K562 (cell line): ENCODE measurements around the gene STK25. TPM values are rescaled to one million over a fixed set of nuclear protein-coding genes. Genes with fewer than 3 reads are reported as not detected.
A peak's percentile ranks its signal among the peaks of the same experiment; 100 is the strongest.

ENCODE experiments used
- ARID2 ChIP-seq: fragments of 450-650 bp; IDR thresholded peaks from 2 replicates; pipeline ENCODE4 v1.6.1; 2017; ENCODE audit warnings: antibody characterized with exemption, mild to moderate bottlenecking
- CBX5 ChIP-seq: IDR thresholded peaks from 2 replicates; pipeline ENCODE4 v1.6.1; 2014; ENCODE audit warnings: low read depth, borderline replicate concordance
- FOXM1 ChIP-seq, 2 experiments: fragments of 450-650 bp in 1 of 2; sonication (generic) in 1 of 2; formaldehyde crosslinking in 1 of 2; IDR thresholded peaks; 2 replicates each; pipeline versions ENCODE4 v1.6.1 to v1.9.0; 2017 to 2022; ENCODE audit warnings: low read depth in 2 of 2, mild to moderate bottlenecking in 2 of 2, missing genetic modification reagents in 1 of 2, moderate library complexity in 1 of 2
- IRF2 ChIP-seq: sonication (generic); formaldehyde crosslinking; IDR thresholded peaks from 2 replicates; pipeline ENCODE4 v1.8.1; 2022; ENCODE audit warnings: mild to moderate bottlenecking, missing genetic modification reagents
- MAX ChIP-seq: sonication (generic); formaldehyde crosslinking; IDR thresholded peaks from 2 replicates; pipeline ENCODE4 v1.9.0; 2022; ENCODE audit warnings: mild to moderate bottlenecking, missing genetic modification reagents
- PKNOX1 ChIP-seq: fragments of 450-650 bp; IDR thresholded peaks from 2 replicates; pipeline ENCODE4 v1.6.1; 2016
- SIN3B ChIP-seq: fragments of 450-650 bp; IDR thresholded peaks from 2 replicates; pipeline ENCODE4 v1.6.1; 2017; ENCODE audit warnings: low read depth, mild to moderate bottlenecking, moderate library complexity
- TAF9B ChIP-seq: fragments of 450-650 bp; IDR thresholded peaks from 2 replicates; pipeline ENCODE4 v1.6.1; 2018; ENCODE audit warnings: mild to moderate bottlenecking; ENCODE audit not compliant: partially characterized antibody
- ZBTB5 ChIP-seq: fragments of 450-650 bp; IDR thresholded peaks from 2 replicates; pipeline ENCODE4 v1.6.1; 2017; ENCODE audit warnings: antibody characterized with exemption
- polyA plus RNA-seq, 8 experiments: library from polyadenylated mRNA; depleted of rRNA in 4 of 8; stranded (reverse) in 5 of 8; unstranded in 3 of 8; fragments of >200 nt; fragmentation: Nextera tagmentation in 2 of 8; fragmentation: Illumina TruSeq in 1 of 8; extraction: Ambion mirVana in 2 of 8; extraction: Trizol in 1 of 8; gene quantifications; 2 replicates each; pipeline versions ENCODE4 v1.2.1 to v1.2.3, GENCODE V29; 2011 to 2014; ENCODE audit warnings: inconsistent platforms in 1 of 8, missing spikeins in 1 of 8
- total RNA-seq, 7 experiments: library from RNA; depleted of rRNA in 6 of 7; stranded (reverse); fragments of >200 nt in 6 of 7; fragmentation: Illumina TruSeq in 2 of 7; extraction: Trizol in 2 of 7; gene quantifications; 2 replicates each; pipeline versions ENCODE4 v1.2.1 to v1.2.3, GENCODE V29; 2011 to 2021; ENCODE audit warnings: low replicate concordance in 1 of 7
- TF ChIP-seq, protein P1 (sequence below), 3 experiments: IDR thresholded peaks in 2 of 3; conservative IDR thresholded peaks in 1 of 3; 2 replicates each; pipeline ENCODE4 v1.5.1; 2011 to 2012; ENCODE audit warnings: low read length in 3 of 3, mild to moderate bottlenecking in 3 of 3, control low read depth in 2 of 3, improper control_type of control experiment in 1 of 3, inconsistent platforms in 1 of 3, low read depth in 1 of 3, mixed read lengths in 1 of 3, moderate library complexity in 1 of 3; ENCODE audit not compliant: insufficient read depth in 2 of 3

STK25 gene
- total and polyA plus RNA-seq, 9 of the 15 experiments (the other 6 are each of a cell fraction or from before 2014, with no cell fraction given), result 5.4 to 177 (median 116) TPM

DNA sequence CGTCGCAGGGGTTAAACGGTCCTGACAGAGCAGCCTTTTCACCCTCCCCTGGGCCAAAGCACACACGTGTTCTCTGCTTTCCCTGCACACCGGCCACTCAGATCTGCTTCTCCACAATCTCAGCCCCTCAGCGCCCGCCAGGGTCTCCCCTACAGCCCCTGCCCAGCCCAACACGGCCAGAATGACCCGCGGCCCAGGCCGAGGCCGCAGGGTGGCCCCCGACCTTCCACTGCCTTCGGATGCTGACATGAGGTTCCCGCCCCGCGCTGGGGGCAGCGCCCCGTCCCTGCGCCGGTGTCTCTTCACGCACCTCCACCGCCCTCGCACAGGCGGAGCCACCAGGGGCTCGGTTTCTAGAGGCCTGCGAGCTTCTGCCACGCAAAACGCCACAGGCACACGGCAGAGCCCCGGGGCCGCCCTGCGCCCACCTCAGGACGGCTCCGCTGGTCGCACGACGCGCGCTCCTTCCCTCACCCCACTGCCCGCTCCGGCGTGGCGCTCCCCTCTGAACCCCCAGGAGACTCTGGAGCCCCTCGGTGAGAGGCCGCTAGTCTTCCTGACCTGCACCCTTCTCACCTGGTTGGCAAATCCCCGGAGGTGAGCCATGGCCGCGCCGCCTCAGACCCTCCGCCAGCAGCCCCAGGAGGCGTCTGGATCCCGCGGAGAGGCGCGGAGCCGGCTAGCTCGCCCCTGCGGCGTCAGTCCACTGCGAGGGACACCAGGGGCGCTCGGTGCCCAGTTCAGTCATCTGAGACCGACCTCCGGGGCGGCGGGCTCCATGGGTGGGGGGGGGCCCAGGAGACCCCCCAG lies 749 bp downstream of the STK25 start (continued):
- TF ChIP-seq ZBTB5 (no peak), ARID2 (no peak), PKNOX1 (no peak), SIN3B (no peak), IRF2 (CRISPR knock-in tag) (no peak), MAX (CRISPR knock-in tag) (peak; percentile 50; the same call in 1 of the 2 replicates), FOXM1 (IDR thresholded peaks at IDR 0.05; ENCODE audit: low read depth) (no peak), FOXM1 (CRISPR knock-in tag; IDR thresholded peaks at IDR 0.05; ENCODE audit: low read depth) (no peak), CBX5 (no peak), TAF9B (no peak)
- TF ChIP-seq, protein P1, sequence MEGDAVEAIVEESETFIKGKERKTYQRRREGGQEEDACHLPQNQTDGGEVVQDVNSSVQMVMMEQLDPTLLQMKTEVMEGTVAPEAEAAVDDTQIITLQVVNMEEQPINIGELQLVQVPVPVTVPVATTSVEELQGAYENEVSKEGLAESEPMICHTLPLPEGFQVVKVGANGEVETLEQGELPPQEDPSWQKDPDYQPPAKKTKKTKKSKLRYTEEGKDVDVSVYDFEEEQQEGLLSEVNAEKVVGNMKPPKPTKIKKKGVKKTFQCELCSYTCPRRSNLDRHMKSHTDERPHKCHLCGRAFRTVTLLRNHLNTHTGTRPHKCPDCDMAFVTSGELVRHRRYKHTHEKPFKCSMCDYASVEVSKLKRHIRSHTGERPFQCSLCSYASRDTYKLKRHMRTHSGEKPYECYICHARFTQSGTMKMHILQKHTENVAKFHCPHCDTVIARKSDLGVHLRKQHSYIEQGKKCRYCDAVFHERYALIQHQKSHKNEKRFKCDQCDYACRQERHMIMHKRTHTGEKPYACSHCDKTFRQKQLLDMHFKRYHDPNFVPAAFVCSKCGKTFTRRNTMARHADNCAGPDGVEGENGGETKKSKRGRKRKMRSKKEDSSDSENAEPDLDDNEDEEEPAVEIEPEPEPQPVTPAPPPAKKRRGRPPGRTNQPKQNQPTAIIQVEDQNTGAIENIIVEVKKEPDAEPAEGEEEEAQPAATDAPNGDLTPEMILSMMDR (IDR thresholded peaks at IDR 0.05 in 2 of 3, conservative IDR thresholded peaks at IDR 0.05 in 1 of 3; ENCODE audit: insufficient read depth in 2 of 3, low read depth in 1 of 3, low read length in 3 of 3), result peak in 2 of 3 experiments; percentile 22 to 47; a peak in 2 of 6 replicates
